HG02885 (cell line): ENCODE data around the gene LHFPL6.

Source experiments
- ATAC-seq: cut with Tn5 transposase; IDR thresholded peaks from one replicate; pipeline ENCODE4 v1.9.1; 2021; ENCODE audit warnings: mild to moderate bottlenecking; ENCODE audit not compliant: unreplicated experiment, poor library complexity

Gene LHFPL6

DNA sequence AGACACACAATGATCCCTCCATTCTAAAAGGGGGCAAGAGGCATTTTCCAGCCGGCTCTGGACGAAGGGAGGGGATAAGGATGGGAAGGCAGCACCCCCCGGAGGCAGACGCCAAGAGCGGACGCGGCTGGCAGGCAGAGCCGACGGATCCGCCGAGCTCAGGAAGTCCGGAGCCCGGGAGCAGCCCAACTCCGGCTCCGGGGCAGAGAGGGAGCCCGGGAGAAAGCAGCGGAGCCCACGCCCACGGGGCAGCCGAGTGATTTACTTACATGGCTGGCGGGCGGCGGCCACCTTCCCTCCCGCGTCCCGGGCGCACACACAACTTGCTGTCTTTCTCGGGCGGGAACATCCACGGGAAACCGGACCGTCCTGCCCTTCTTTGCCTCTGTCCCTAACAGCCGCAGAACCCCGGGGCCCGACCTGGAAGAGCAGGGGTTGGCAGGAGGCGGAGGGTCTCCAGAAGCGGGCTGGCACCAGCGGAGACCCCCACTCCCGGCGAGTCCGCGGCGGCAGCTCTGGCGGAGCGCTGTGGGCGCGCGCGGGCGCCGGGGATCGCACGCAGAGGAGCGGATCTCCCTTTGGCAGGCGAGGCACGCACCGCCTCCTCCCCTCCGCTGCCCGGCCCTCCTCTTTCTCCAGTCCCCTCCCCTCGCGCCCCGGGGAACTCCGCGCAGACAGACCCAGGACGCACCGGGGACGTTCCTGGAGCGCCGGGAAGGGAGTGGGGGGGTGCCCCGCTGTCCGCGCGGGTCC lies at the start of gene LHFPL6:
Gene LHFPL6, minus strand, starts transcription at position 580 of the 753 bp plus-strand sequence.
- peak; percentile 97 for ATAC-seq

DNA sequence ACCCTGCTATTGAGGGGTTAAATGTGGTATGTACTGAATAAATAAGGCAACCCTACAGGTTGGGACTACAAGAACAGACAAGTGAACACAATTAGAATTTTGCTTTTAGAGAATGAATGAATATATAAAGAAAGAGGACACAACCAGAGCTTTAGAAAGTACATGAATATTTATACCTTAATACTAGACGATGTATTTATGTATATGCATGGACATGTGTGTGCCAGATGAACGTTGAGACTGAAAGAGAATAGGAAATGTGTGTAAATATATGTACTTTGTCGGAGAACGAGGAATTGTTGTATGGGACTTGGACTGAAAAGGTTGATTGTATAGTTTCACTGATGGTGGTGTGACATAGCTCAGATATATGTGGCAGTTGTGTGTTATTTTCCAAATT lies 43.1 kb upstream of the LHFPL6 start:
- ATAC-seq, result no peak

DNA sequence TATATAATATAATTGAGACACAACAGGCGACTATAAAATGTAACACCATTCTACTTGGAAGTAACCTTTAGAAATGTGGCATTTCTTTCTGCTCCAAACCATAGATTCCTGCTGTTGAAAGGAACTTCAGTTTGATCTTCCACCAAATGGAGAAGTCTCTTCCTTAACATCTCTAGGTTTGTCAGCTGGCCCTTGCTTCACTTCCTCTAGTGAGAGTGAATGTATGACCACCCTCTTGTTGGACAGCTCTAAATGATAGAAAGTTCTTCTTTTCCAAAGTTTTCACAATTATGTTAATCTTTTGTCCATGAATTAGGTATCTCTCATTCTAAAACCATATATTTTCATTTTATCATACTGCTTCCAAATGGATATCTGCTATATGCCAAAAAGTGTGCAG lies 38.7 kb upstream of the LHFPL6 start:
- ATAC-seq, result no peak

DNA sequence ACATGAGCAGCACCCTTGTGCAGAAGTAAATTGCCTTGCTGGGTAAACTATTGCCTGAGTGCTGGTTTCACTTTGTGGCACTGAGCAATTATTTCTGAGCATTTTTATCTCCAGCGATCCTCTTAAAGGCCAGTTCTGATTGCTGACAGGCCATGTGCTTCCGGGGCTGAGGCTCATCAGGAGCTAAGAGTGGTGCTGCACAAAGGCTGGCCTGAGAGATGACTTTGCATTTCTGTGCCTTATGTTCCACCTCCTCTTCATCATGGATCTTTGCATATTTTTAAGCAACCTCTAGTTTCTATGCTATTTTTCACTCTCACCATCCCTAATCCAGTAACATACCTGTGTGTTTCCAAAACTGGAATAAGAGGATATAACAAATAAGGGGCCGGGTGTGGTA lies 34.9 kb upstream of the LHFPL6 start:
- ATAC-seq, result no peak

DNA sequence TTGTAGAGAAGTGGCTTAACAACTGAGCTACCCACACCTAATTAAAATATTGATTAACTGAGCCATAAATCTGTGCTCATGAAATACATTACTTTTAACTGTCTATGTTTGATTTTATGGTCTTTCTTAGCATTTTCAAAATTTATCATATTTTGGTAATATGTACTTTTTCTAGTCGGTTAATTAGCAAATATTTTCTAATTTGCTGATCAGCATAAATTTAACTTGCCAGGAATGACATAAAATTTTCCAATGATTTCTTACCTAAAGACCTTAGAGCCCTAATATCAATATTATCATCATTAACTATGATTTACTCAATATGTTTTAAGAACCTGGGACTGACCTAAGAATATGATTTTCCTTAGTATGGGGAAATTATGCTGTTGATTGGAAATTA lies 32.6 kb upstream of the LHFPL6 start:
- ATAC-seq, result no peak

DNA sequence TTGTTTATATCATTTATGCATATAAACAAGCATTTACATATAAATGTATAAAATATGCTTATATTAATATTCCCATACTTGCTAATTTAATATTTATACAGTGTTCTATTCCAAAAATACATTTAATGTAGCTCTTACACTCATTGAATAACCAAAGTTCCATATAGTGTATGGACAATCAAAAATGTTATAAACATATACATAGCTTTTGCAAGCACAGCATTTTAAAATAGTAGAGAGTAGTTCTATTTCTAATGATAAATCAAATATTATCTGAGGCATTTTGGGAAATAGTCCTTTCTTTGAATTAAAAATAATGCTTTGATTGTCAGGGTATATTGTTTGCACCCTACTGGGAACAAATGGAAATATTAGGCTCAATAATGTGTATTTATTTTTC lies 30.0 kb upstream of the LHFPL6 start:
- ATAC-seq, result no peak

DNA sequence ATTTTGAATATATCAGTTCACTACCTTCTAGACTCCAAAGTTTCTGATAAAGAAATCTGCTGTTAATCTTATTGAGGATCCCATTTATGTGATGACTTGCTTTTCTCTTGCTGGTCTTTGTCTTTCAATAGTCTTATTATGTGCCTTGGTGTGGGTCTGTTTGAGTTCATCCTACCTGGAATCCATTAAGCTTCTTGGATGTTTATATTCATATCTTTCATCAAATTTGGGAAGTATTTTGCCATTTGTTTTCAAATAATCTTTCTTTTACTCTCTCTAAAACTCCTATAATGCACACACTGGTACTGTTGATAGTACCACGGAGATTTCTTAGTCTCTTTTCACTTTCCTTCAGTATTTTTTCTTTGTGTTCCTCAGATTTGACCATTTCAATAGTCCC lies 28.3 kb upstream of the LHFPL6 start:
- ATAC-seq, result no peak

DNA sequence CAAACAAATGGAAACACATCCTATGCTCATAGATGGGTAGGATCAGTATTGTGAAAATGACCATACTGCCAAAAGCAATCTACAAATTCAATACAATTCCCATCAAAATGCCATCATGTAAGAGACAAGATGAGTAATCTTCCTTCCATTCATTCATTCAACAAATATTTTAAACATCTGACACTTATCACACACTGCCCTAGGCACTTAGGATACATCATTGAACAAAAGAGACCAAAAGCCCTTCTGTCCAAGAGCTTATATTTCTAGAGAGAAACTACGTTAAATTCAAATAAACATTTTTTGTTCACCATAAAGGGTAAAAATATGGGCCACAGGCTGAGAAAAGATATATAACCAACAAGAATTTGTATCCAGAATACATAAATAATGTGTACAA lies 20.5 kb upstream of the LHFPL6 start:
- no peak for ATAC-seq

DNA sequence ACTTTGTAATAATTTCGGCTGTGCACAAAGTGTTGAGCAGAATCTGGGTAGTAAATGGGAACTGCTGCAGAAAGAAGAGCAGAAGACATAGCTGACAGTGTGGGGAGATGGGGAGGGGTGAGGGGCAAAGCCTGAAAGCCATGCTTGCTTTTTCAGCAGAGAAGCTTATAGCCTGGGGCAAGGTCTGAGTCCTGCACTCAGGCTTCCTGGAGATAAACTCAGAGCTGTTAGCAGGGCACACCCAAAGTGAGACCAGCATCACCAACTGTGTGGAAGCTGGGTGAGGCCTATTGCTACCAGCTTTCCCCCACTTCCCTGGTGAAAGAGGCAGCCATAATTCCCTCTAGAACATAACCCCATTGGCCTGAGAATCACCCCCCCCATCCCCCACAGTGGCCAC lies 15.6 kb upstream of the LHFPL6 start:
- no peak for ATAC-seq

DNA sequence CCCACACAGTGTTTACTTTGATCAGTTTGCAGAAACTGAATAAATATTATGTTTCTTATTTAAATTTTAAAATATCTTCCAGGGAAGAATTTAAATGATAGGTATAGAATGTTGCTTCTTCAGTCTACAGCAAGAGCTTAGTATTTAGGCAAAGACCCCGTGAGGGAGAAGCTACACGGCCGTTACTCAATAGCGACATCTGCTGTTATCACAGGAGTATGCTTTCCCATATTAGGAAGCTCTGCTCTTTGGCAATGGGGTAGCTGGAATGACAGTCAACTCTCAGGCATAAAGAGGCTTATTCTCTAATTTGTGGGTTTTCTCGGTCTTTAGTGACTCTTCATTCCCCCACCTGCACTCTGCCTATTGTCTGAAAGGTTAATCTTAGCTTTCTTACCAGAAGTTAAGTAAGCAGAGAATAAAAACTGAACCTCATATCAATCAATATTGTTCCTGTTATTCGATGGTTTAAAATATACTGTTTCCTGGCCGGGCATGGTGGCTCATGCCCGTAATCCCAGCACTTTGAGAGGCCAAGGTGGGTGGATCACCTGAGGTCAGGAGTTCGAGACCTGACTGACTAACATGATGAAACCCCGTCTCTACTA lies 13.2 kb upstream of the LHFPL6 start:
- ATAC-seq, result peak; percentile 78

DNA sequence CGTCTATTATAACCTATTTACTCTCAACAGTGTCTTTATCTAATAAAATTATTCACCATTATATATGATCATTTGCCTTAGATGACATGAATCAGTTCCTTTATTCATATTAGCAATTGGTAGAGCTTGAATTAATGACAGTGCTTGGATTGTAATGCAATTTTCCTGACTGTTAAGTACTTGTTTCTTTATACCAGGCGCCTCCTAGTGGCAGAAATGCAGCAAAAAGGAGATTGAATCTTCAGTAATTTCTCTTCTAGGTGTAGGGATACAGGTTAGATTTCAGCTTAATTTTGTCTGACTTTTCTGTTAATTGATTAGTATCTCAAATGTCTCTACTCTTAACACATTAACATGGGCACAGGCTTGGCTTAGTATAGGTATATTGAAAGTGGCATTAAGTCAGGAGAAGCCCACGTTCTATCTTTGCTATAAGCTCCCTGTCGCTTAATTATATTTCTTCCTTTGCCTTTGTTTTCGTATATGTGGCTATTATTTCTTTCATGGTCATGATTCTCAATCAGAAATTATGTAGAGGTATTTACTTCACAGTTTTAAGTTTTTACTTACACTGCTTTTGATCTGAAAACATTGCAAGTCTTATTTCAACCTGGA lies 9.1 kb upstream of the LHFPL6 start:
- ATAC-seq, result peak; percentile 66

DNA sequence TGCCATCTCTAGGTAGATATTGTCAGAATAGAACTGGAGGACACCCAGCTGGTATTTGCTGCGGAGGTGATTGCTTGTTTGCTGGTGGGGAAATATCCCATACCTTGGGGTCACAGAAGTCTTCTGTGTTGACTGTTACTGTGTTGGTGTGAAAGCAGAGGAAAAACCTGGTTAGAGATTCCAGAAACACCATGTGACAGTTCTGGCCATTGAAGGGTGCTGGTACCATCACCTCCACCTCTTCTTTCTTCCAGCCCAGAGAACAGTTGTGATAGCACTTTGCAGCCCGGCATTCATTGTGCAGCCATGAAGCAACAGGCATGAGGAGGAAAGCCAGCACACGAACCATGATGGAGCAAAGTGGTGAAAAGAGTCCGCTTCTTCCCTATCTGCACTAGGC lies 4.9 kb upstream of the LHFPL6 start:
- ATAC-seq, result no peak

DNA sequence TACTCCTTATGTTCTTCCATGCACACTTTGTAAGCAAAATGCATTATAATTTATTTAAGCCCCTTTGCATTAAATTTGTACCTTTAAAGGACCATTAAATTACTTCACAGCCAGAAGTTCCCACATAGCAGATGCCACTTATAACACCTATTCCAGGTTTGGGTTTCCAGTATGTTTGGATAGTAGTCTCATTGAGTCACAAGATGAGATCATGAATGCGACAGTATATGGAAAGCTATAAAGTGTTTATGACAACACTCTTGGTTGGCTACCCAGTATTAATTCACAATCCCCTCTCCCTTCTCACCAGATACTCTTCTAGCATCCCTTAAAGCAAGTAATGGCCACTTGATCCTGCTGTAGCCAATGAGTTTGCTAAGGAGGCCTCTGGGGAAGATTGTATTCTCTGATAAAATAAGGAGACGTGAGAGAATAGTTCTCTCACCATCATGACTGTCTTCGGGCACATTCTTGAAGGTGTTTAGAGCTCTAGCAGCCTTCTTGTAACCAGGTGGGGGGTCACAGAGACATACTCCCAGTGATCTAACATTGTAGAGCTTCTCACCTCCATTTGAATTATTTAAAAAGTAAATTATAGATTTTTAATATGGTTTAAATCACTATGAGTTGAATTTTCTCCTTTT lies 2.8 kb upstream of the LHFPL6 start:
- no peak for ATAC-seq

DNA sequence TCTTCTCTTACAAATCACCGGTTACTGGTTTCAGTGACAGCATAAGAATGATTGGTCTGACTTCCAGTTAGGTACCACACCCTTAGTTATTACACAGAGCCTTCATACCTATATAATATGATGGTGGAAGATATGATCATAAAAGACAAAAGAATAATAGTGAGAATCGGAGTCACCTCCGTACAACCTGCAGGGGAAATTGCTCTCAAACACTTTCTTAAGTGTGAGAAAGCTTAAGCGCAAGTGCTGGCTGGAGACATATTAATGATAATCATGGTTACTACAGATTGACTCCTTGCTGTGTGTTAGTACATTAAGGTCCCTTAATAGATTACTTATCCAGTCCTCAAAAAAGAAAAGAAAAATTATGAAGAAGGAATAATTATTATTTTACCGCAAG lies 1.8 kb upstream of the LHFPL6 start:
- no peak for ATAC-seq

DNA sequence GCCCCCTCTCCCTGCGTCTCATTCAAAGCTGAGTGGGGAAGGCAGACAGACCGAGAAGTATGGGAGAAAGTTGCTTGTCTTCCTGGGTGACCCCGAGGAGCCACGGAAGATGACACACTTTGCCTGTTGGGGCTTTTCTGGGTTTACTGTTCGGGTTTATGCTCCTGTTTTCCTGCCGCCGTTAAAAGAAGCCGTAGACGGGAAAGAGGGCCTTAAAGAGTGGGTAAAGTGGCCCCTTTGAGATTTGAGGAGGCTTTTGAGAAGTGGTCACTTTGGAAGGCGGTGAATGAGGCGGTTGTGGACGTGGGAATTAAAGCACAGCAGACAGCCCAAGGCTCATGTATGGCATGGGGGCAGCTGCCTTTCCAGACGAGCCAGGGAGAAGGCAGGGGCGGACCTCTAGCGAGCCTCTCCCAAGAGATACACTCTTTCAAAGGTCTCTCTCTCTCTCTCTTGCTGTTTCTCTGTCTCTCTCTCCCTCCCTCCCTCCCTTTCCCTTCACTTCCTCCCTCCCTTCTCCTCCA lies 493 bp upstream of the LHFPL6 start:
- peak; percentile 34 for ATAC-seq

DNA sequence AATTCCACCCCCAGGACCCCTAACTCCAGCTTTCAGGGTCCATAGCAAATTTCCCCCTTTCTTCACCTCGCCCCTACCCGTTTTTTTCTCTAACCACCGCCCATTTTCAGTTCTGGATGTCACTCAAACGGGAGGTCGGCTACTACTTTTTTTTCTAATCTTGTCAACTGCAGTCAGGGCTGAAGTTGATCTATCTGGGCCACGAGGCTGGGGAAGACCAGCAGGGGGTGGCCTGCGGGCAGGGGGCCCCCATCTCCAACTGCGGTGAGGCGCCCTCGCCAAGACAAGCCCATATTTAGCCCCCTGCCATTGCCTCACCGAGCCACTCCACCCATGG lies 748 bp downstream of the LHFPL6 start:
- peak; percentile 36 for ATAC-seq

DNA sequence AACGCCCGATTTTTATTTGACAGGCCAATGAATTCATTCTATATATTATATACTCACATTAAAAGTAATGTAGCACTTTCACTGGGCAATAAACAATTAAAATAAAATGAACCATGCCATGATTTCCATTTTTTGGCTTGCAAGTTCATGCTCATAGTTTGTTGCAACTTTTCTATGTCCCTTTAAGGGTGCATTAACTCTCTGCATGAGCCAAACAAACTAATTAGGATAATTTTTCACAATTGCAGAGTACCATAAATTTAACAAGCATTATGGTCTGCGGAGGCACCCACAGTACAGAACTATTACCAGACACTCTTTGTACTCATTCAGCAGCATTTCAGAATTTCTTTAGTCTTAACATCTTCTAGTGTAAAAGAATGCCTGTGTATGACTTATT lies 1.4 kb downstream of the LHFPL6 start:
- ATAC-seq, result no peak

DNA sequence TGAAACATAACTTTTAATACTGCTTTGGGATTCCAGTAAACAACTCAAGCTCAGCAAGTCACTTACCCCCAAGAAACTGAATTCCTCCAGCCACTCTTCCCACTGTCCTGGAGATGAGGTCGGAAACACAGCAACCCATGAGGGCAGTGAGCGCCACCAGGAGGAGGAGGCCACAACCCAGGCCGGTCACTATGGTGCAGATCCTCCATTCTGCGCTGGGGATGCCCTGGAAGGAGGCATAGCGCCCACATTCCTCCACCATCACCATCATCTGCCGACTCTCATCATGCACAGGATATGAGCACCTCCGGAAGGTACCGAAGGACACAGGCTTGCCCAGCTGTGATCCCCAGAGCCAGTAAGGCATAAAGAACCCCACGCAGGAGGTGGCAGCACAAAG lies 2.2 kb downstream of the LHFPL6 start:
- no peak for ATAC-seq

DNA sequence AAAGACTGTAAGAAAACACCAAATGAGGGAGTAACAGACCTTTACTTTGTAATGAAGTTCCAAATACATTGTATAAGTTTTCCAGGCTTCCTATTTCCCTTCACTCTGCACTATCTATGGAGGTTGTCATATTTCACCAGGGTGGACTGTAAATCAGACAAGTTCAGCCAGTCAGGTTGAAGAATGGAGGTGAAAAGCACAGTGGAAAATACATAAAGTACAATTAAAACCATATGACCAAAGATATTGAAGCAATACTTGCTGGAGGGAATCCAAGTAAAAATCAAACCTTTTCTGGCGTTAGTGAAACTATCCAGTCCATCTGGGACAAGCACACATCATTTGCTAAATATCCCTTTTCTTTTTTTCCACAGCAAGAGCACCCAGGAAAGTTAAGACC lies 3.2 kb downstream of the LHFPL6 start:
- ATAC-seq, result no peak

DNA sequence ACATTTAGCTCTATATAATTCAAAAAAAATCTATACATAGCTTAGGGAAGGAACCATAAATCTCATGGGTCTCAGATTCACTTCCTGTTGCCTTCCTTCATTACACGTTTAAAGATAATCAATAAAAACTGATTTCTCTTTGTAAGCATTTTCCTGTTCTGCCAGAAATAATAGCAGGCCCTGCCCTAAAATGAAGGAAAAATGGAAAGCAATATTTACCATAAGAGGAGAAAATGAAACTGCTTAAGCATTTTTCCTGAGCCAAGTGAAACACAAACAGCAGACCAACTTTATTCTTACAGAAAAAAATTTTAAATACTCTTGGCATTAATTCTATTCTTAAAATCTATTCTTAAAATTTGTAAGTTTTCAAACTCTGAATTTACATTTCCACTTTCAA lies 4.0 kb downstream of the LHFPL6 start:
- ATAC-seq, result no peak

DNA sequence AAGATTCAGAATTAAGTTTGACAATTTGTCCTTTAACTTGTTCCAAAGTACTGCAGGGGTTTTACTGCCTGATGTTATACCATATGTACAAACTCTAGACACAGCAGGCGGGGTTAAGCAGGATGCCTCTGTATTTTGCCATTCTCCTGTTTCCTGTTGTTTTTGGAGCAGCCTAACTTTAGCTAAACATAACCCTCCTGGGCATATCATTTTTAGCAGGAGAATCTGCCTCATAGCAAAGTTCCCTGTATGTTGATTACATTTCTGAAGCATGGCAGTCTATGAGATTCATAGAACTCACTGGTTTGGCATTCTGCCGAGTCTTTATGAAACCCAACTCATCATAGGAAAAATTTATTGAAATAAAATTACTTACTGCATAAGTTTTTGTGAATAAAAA lies 5.2 kb downstream of the LHFPL6 start:
- no peak for ATAC-seq
